Lung (tissue), 12 donors: ENCODE data around the gene PEX10. TPM values are rescaled to one million over a fixed set of nuclear protein-coding genes. Genes with fewer than 3 reads are reported as not detected.

Experiments used
- ATAC-seq: fragments of 200-7000 bp; cut with Tn5 transposase; one replicate; pipeline ENCODE4 v1.9.1; 2020; ENCODE audit warnings: moderate number of reproducible peaks; ENCODE audit not compliant: insufficient read depth, low FRiP score
- DNase-seq, 3 donors: peaks; one replicate each; pipeline ENCODE4 v3.0.0-alpha.2; 2013 to 2017
- H3K27ac ChIP-seq, 2 donors: one replicate each; pipeline ENCODE4 v1.5.1; 2013; ENCODE audit warnings: mild to moderate bottlenecking in 2 of 2, moderate library complexity in 2 of 2, control low read depth in 1 of 2, inconsistent platforms in 1 of 2, low read depth in 1 of 2, low read length in 1 of 2
- H3K27me3 ChIP-seq, 3 donors: one replicate each; pipeline ENCODE4 v1.5.1; 2013; ENCODE audit warnings: low read length in 2 of 3; ENCODE audit not compliant: control insufficient read depth in 3 of 3, insufficient read depth in 3 of 3
- H3K36me3 ChIP-seq, 4 donors: one replicate each; pipeline ENCODE4 v1.5.1; 2013; ENCODE audit warnings: low read length in 4 of 4, mild to moderate bottlenecking in 1 of 4, moderate library complexity in 1 of 4; ENCODE audit not compliant: control insufficient read depth in 4 of 4, insufficient read depth in 4 of 4
- H3K4me1 ChIP-seq, 5 donors: one replicate each; pipeline ENCODE4 v1.5.1; 2013; ENCODE audit warnings: low read length in 5 of 5, mild to moderate bottlenecking in 2 of 5, moderate library complexity in 1 of 5; ENCODE audit not compliant: control insufficient read depth in 5 of 5, insufficient read depth in 5 of 5
- H3K4me3 ChIP-seq: one replicate; pipeline ENCODE4 v1.5.1; 2013; ENCODE audit warnings: mild to moderate bottlenecking, control low read depth, moderate library complexity
- H3K9ac ChIP-seq, 2 donors: one replicate each; pipeline ENCODE4 v1.5.1; 2013; ENCODE audit warnings: low read length in 2 of 2, control low read depth in 1 of 2; ENCODE audit not compliant: insufficient read depth in 1 of 2
- H3K9me3 ChIP-seq, 4 donors: one replicate each; pipeline ENCODE4 v1.5.1; 2013; ENCODE audit warnings: low read length in 3 of 4, mild to moderate bottlenecking in 1 of 4, moderate library complexity in 1 of 4; ENCODE audit not compliant: control insufficient read depth in 4 of 4, insufficient read depth in 3 of 4
- CTCF ChIP-seq: IDR thresholded peaks from 2 replicates; pipeline ENCODE4 v1.5.1; 2012; ENCODE audit warnings: mild to moderate bottlenecking; ENCODE audit errors: control extremely low read depth, extremely low read depth
- WGBS, 2 donors: extraction: QIAGEN DNeasy Blood & Tissue Kit; methylation state at CpG; one replicate each; pipeline ENCODE4 v1.1.7; 2013; 5-methylcytosine and 5-hydroxymethylcytosine counted together
- polyA plus RNA-seq, 2 donors: library from polyadenylated mRNA; stranded (reverse); fragments of 200-250 nt; gene quantifications; one replicate each; pipeline ENCODE4 v1.2.1, GENCODE V29; 2013
- total RNA-seq, 2 donors: library from RNA; depleted of rRNA in 1 of 2; stranded (reverse); fragments of >200 nt in 1 of 2; gene quantifications; one replicate each; pipeline ENCODE4 v1.2.1, GENCODE V29; 2014 to 2021
- donor health status: control.
- donor health status: control.
- donor health status: Bipolar disorder and iron deficiency.
- donor health status: healthy.
- donor health status: DM: yes; HTN: yes; CAD: no.

PEX10 gene
- total and polyA plus RNA-seq, 4 donors, result 15.7 to 25.4 (median 20.5) TPM

GRCh38 chr1:2372551-2373490 lies 39.5 kb downstream of the PEX10 start:
- no peak for ATAC-seq

GRCh38 chr1:2368053-2368744 lies 44.2 kb downstream of the PEX10 start:
- no peak for TF ChIP-seq CTCF
- no peaks in the 10 kb centered on the region for H3K4me1 ChIP-seq
- ATAC-seq, result no peak

More at GRCh38 chr1:2372551-2373490, 39.5 kb downstream of the PEX10 start:
- Histone ChIP-seq H3K27ac (no peak overlapping the region), H3K36me3 (peaks cover 0 to 17% (median 8%) of the 10 kb centered on the region in 4 donors), H3K9ac (no peak overlapping the region), H3K9me3 (no peaks in the 10 kb centered on the region), H3K27me3 (no peaks in the 10 kb centered on the region), H3K4me3 (no peak overlapping the region), H3K4me1 (no peaks in the 10 kb centered on the region)
- 92 to 96% methylated on average over 36 of the region's 36 CpGs for WGBS, 2 donors
- DNase-seq, result no peak
- no peak for TF ChIP-seq CTCF

GRCh38 chr1:2363847-2364513 lies 48.4 kb downstream of the PEX10 start:
- no peaks in the 10 kb centered on the region for H3K4me1 ChIP-seq
- H3K9ac ChIP-seq, result no peak overlapping the region
- no peaks in the 10 kb centered on the region for H3K27me3 ChIP-seq
- peaks cover 0 to 5% (median 0%) of the 10 kb centered on the region in 4 donors for H3K36me3 ChIP-seq
- no peak for ATAC-seq
- no peaks in the 10 kb centered on the region for H3K9me3 ChIP-seq
- no peak for DNase-seq
- no peak for TF ChIP-seq CTCF
- H3K27ac ChIP-seq, result no peak overlapping the region
- 97 to 99% methylated on average over 2 of the region's 2 CpGs for WGBS, 2 donors
- H3K4me3 ChIP-seq, result no peak overlapping the region

More at GRCh38 chr1:2368053-2368744, 44.2 kb downstream of the PEX10 start:
- 96% methylated on average over 8 of the region's 8 CpGs for WGBS, 2 donors
- Histone ChIP-seq H3K9me3 (no peaks in the 10 kb centered on the region), H3K4me3 (no peak overlapping the region), H3K36me3 (peaks cover 0 to 17% (median 8%) of the 10 kb centered on the region in 4 donors), H3K27me3 (no peaks in the 10 kb centered on the region), H3K27ac (no peak overlapping the region), H3K9ac (no peak overlapping the region)
- DNase-seq, result no peak
